NCI-H82 treated with DMSO at 0.1 percent for 48 hours (cell line): Measurements from ENCODE around the gene HLCS.

Source experiments
- DNase-seq: peaks from one replicate; lab custom pipeline; 2025; ENCODE audit not compliant: unreplicated experiment; lab: John Stamatoyannopoulos, UW

The HLCS gene

GRCh38 chr21:36985751-36986594, 19.5 kb upstream of the HLCS start:
- no peak for DNase-seq

GRCh38 chr21:36981977-36982700, 15.7 kb upstream of the HLCS start:
- DNase-seq, result no peak

- DNase-seq, result no peak
Measured at GRCh38 chr21:36981049-36981391, 14.6 kb upstream of the HLCS start.

- DNase-seq, result no peak
Measured at GRCh38 chr21:36980280-36981048, 14.0 kb upstream of the HLCS start.

GRCh38 chr21:36976882-36977651, 10.6 kb upstream of the HLCS start:
- peak; percentile 70 for DNase-seq

GRCh38 chr21:36976228-36976861, 9.9 kb upstream of the HLCS start:
- no peak for DNase-seq

- DNase-seq, result no peak
Measured at GRCh38 chr21:36974851-36975192, 8.4 kb upstream of the HLCS start.

- no peak for DNase-seq
Measured at GRCh38 chr21:36973986-36974850, 7.7 kb upstream of the HLCS start.

GRCh38 chr21:36968976-36969375, 2.5 kb upstream of the HLCS start:
- DNase-seq, result no peak

- DNase-seq, result no peak
Measured at GRCh38 chr21:36968414-36968813, 1.9 kb upstream of the HLCS start.

GRCh38 chr21:36966821-36967768, 626 bp upstream of the HLCS start:
- no peak for DNase-seq

- DNase-seq, result no peak
Measured at GRCh38 chr21:36965720-36966065, 776 bp downstream of the HLCS start.

GRCh38 chr21:36964827-36965719, 1.4 kb downstream of the HLCS start:
- DNase-seq, result no peak

GRCh38 chr21:36964398-36964797, 2.1 kb downstream of the HLCS start:
- no peak for DNase-seq

- DNase-seq, result no peak
Measured at GRCh38 chr21:36962098-36962780, 4.2 kb downstream of the HLCS start.

GRCh38 chr21:36960676-36961284, 5.7 kb downstream of the HLCS start:
- DNase-seq, result no peak
